Testis (tissue), 2 donors: ENCODE measurements around the gene TRMT44.

Experiments
- CTCF ChIP-seq, 3 experiments: fragments of 450-650 bp in 2 of 3; fragments of 200-600 bp in 1 of 3; sonication (generic) in 1 of 3; IDR thresholded peaks; one replicate each; pipeline ENCODE4 v1.5.1; 2016 to 2019; ENCODE audit warnings: antibody characterized with exemption in 3 of 3, mild to moderate bottlenecking in 2 of 3, moderate library complexity in 1 of 3
- POLR2A ChIP-seq: fragments of 450-650 bp; IDR thresholded peaks from one replicate; pipeline ENCODE4 v1.6.1; 2017; ENCODE audit warnings: antibody characterized with exemption, mild to moderate bottlenecking, moderate library complexity

- TF ChIP-seq CTCF (IDR thresholded peaks at IDR 0.05) (no peak), POLR2A (no peak)
Observed at GRCh38 chr4:8524595-8525382, 84.2 kb downstream of the TRMT44 start.
